HS-5 (cell line): ENCODE data around the gene PLEKHA8.
A peak's percentile ranks its signal among the peaks of the same experiment; 100 is the strongest.

Source experiments
- DNase-seq: peaks from one replicate; pipeline ENCODE4 v3.0.0-alpha.2; 2012; ENCODE audit warnings: low read depth

PLEKHA8 gene

GRCh38 chr7:30146127-30146612 is 118.0 kb downstream of the PLEKHA8 start:
- no peak for DNase-seq

- no peak for DNase-seq
Measured at GRCh38 chr7:30147223-30147622, 119.0 kb downstream of the PLEKHA8 start.

GRCh38 chr7:30147785-30148184 is 119.6 kb downstream of the PLEKHA8 start:
- no peak for DNase-seq

- no peak for DNase-seq
Measured at GRCh38 chr7:30148426-30148825, 120.2 kb downstream of the PLEKHA8 start.

DNA sequence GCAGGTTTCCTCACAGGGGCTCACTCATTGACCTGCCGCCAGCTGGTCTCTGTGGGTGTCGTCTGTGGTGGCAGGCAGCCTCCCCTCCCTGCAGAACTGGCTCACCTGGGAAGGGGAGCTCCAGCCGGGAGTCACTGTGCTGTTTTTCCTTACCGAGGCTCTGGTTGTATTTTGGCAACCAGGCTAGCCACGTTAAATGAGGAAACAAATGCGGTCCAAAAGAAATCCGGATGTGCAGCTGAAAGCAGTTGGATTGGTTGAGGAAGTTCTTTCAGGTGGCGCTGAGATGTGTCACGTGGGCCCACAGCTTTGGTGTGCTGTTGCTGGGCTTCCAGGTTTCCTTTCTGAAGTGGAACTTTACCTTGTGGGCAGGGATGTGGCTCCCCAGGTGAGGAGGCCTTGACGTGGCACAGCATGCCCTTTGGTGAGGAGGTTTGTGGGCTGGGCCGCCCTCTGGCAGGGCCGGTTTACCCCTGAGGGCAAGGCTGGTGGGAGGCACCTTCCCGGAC is 120.8 kb downstream of the PLEKHA8 start:
- DNase-seq = no peak

GRCh38 chr7:30149640-30150272 is 121.5 kb downstream of the PLEKHA8 start:
- no peak for DNase-seq

GRCh38 chr7:30150711-30151110 is 122.5 kb downstream of the PLEKHA8 start:
- DNase-seq = no peak

GRCh38 chr7:30154111-30154587 is 125.9 kb downstream of the PLEKHA8 start:
- no peak for DNase-seq

GRCh38 chr7:30155481-30155880 is 127.3 kb downstream of the PLEKHA8 start:
- DNase-seq = no peak

DNA sequence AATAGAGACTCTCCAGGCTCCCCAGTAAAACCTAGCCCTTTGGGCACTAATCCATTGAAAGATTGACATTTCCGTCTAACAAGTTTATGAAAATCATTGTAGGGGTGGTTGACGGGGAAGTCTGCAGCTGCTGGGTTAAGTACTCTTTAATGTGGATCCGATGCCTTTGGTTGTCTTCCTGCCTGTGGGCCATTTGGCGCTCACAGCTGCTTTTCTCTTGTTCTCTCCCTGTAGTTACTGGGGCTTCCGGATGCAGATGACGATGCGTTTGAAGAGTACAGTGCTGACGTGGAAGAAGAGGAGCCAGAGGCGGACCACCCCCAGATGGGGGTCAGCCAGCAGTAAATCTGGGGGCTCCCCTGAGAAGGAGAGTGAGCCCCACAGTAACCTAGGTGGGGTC is 129.0 kb downstream of the PLEKHA8 start:
- DNase-seq = no peak

DNA sequence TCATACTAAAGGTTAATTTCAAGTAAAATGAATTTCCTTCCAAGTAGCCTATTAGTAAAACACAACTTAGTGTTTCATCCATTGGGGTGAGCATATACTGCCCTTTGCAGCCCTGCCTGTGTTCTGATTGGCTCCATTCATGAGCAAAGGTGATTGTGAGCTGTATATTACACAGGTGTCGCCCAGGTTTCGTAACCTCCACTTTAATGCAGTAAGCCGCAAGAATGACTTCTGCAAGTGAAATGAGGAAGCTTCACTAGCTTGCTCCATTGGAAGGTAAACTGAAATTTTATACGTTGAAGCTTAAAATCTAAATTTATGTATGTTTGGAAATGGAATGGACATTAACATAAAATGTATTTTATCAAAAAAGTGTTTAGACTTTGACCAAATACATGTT is 131.0 kb downstream of the PLEKHA8 start:
- no peak for DNase-seq

- no peak for DNase-seq
Measured at GRCh38 chr7:30159698-30160143, 131.5 kb downstream of the PLEKHA8 start.

DNA sequence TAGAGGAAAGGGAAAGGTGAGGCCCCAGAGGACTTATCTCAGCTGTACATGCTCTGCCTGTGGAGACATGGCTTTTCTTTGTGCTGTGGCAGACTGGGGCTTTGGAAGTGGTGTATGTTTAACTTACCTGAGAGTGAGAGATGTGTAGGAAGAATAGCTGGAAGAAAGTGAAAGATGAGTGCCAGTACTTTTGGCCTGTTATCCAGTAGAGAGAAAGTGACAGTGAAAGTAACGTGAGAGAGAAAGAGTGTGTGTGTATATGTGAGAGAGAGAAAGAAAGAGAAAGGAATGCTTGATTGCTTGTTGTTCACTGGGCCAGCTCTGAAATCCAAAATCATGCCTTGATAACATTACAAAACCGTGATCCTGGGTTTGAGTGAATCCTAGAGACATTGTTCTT is 132.1 kb downstream of the PLEKHA8 start:
- no peak for DNase-seq

DNA sequence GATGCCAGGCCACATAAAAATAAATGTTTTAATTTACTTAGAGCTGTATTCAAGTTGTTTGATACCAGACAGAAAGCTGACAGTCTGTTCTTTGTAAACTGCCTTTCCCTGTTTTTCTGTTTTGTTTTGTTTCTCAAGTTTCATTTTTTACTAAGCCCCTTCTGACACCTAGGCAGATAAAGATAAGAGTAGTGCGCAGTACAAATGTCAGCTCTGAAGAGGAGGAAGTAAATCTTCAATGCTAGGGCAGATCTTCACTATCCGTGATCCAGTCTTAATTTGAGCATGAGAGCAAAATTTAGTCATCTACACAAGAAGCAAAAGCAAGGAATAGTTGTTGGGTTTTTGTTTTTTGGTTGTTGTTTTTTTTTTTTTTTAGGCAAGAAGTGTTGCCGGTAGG is 133.9 kb downstream of the PLEKHA8 start:
- no peak for DNase-seq

DNA sequence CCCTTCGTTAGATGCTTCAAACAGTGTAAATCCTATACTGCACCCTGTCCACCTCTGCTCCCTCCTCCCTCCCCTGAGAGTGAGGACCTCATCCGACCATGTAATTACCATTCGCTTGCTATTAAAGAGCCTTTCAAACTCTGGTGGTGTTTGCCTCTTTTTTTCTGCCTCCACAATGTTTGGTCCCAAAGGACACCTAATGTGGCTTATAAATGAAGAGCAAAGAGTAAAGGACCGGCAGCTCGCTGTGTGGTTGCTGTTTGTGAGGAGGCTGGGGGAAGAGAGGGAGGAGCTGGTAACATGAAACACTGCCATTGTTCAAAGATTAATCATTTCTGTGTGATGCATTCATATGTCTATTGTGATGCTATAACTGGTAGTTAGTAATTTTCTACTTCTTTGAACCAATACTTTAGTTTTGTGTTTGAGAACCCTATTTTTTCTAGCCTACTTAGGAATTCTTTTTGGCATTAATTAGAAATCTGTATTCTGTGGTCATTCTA is 134.5 kb downstream of the PLEKHA8 start:
- DNase-seq = peak; percentile 50

GRCh38 chr7:30163231-30163894 is 135.2 kb downstream of the PLEKHA8 start:
- no peak for DNase-seq

- no peak for DNase-seq
Measured at GRCh38 chr7:30164567-30164966, 136.4 kb downstream of the PLEKHA8 start.

DNA sequence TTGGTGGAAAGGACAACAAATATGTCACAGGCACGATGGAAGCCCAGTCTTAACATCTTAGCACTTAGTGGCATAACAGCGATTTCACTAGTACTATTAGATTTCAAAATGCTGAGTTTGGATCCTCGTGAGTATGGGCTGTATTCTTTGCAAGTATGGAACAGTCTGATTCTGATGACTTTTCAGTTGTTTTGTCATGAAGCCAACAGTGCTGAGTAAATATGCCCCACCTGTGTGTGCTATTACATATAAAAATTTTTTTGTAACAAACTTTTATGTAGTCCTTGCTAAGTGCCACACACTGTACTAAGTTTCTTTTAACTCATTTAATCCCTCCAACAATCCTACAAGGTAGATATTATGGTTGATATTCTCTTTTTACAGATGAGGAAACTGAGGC is 137.4 kb downstream of the PLEKHA8 start:
- no peak for DNase-seq

DNA sequence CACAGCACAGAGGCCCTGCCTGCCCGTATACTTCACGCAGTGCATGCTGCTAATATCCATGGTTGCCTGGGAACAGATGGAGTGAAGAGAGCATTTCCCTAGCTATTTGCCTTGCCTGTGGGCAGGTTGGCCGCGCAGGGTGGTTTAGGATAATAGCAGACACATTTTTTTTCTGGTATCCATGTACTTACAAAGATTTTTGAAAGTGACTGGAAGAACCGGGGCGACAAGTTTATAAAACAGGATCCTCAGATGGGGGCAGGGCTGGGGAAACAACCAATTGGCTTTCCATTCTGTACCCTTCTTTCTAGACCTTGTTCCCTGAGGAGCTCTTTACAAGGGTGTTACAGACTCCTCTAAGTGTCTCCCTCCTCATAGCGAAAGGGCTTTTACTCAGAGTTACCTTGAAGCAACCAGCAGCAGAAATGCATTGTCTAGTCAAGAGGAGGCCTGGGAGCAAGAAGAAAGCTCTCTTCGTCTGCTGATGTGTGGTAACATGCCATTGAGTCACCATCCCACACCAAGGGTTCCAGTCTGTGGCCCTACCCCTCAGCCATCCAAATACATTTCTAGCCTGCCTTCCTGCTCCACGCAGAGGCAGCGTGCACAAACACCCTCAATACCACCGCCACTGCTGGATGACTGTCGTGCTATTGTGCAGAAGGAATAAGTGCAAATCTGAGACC is 138.1 kb downstream of the PLEKHA8 start:
- no peak for DNase-seq

DNA sequence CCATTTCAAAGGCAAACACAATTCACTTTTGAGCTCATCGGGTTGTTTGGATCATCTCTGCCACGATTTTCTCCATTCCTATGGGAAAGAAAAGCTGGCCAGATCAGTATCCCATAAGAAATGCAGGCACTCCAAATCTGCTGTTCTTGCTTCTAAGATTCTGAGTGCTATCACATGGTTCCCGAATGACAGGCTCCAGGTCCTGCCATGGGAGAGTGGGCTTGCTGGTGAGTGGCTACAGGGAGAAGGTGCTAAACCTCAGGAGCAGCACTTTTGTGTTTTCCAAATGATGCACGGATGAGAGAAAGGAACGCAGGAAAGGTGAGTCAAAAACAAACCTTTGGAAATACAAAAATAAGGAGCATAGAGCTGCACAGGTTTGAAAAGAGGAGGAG is 138.6 kb downstream of the PLEKHA8 start:
- DNase-seq = no peak

- DNase-seq = no peak
Measured at GRCh38 chr7:30167901-30168300, 139.7 kb downstream of the PLEKHA8 start.

GRCh38 chr7:30168835-30169573 is 140.8 kb downstream of the PLEKHA8 start:
- DNase-seq = peak; percentile 84
